ENCODE measurements around the gene NENF. TPM values are rescaled to one million over a fixed set of nuclear protein-coding genes. Genes with fewer than 3 reads are reported as not detected.

NENF gene
- total RNA-seq, result 100 and 126 TPM in 2 replicates

DNA sequence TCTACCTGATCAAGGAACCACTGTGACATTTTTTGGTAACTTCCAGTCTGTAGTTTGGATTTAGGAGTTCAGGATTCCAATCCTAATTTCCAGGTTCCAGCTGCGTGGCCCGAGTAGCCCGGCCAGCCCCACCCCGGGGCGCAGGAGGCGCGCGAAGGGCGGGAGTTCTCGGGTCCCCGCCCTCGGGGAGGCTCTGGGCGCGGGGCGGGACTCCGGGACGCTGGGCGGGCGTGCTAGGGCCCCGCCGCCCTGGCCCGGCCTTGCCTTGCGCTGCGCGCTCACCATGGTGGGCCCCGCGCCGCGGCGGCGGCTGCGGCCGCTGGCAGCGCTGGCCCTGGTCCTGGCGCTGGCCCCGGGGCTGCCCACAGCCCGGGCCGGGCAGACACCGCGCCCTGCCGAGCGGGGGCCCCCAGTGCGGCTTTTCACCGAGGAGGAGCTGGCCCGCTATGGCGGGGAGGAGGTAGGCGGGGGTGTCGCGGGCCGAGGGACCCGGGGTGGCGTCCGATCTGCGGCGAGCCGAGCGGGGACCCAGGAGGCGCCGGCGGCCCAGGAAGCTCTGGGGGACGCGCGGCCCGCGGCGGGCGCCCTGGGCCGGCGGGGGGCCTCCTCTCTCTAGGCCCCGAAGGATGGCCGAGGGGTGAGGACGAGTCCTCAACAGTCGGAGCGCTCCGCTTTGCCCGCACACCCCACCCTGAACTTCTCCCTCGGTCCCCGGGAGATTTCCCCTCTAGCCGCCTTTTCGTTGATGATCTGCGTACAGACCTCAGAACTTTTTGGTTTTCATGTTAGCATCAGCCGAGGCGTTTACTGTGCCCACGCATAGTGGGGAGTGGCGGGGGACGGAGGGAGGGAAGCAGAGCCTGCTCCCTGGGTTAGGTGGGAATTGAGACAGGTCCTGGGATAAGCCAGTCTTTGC is at the start of gene NENF:
Gene NENF (plus strand): TSS at position 260 of the 916 bp plus-strand sequence. CDS start 24 bp downstream, at position 284.

DNA sequence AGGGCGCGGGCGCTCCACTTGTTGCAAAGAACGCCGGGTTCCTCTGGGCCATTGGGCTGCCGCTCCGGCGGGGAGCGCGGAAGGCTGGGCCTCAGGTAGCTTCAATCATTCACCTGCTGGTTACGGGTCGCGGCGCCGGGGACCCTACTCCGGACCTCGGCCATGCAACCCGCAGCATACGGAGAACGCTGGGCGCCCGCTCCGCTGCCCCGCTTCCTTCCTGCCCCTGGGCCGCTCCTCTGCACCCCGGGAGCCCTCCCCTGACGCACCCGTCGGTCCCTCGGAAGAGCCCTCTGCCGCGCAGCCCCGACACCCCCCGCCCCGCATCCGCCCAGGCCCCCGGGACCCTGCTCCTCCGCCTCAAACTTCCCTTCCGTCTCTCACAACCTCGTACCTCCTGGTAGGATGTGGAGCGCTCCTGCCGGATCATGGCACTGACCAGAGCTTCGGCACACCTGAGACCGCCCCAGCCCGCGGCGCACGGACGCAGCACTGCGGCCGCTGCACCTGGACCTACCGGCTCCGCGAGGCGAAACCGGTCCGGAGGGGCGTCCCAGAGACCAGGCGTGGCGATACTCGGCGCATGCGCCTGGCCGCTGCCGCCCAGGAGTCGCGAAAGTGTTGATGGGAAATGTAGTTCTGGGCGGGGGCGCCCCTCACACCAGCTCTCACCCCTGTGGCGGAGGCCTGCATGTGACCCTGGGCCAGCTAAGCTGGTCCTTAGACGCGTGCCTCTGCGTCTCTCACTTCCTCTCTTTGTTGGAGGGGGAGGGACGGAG is 18.2 kb upstream of the NENF start, which contains the start of gene PACC1:
Gene PACC1 (minus strand): TSS at position 559 of the 779 bp plus-strand sequence. CDS start 129 bp downstream, at position 430.

Other genes with a start within 250 kb of the NENF start
- gene PPP2R5A, start 147.5 kb upstream of the NENF start, total RNA-seq, result 18.4 and 22.4 TPM in 2 replicates
- gene PACC1, start 18.0 kb upstream of the NENF start, total RNA-seq, result 2.3 and 3.4 TPM in 2 replicates
- 0.62 and 2.4 TPM in 2 replicates for gene ATF3, start 175.8 kb downstream of the NENF start, total RNA-seq

Data from cardiac ventricle fibroblast (primary cell).